Loucy (cell line): ENCODE measurements around the gene GSX2.

Experiments
- H2AFZ ChIP-seq: fragments of 200-600 bp; sonication (generic); 2 replicates; pipeline ENCODE4 v1.6.0; 2016; ENCODE audit warnings: antibody characterized with exemption, mild to moderate bottlenecking, low read length, moderate library complexity
- H3F3A ChIP-seq: fragments of 200-600 bp; 2 replicates; pipeline ENCODE4 v1.6.0; 2016; ENCODE audit warnings: antibody characterized with exemption, low read depth, mild to moderate bottlenecking
- H3K27me3 ChIP-seq: fragments of 200-600 bp; sonication (generic); 2 replicates; pipeline ENCODE4 v1.6.1; 2014; ENCODE audit warnings: low read length, mild to moderate bottlenecking; ENCODE audit not compliant: insufficient read depth, poor library complexity, severe bottlenecking
- H3K36me3 ChIP-seq: fragments of 200-600 bp; sonication (generic); 2 replicates; pipeline ENCODE4 v1.6.1; 2016; ENCODE audit warnings: low read length; ENCODE audit not compliant: insufficient read depth
- H3K4me1 ChIP-seq: fragments of 200-600 bp; sonication (generic); 2 replicates; pipeline ENCODE4 v1.5.1; 2014; ENCODE audit warnings: low read length, mild to moderate bottlenecking; ENCODE audit not compliant: insufficient read depth, poor library complexity, severe bottlenecking
- H3K4me2 ChIP-seq: fragments of 200-600 bp; sonication (generic); 2 replicates; pipeline ENCODE4 v1.6.0; 2014; ENCODE audit warnings: antibody characterized with exemption, low read length, low read depth, mild to moderate bottlenecking; ENCODE audit not compliant: poor library complexity, severe bottlenecking
- H3K4me3 ChIP-seq: fragments of 200-600 bp; sonication (generic); 2 replicates; pipeline ENCODE4 v1.5.1; 2014; ENCODE audit warnings: low read length, mild to moderate bottlenecking, mixed read lengths; ENCODE audit not compliant: poor library complexity, severe bottlenecking
- H3K79me2 ChIP-seq: fragments of 200-600 bp; sonication (generic); 2 replicates; pipeline ENCODE4 v1.6.1; 2014; ENCODE audit warnings: low read length; ENCODE audit not compliant: insufficient read depth
- H3K9ac ChIP-seq: fragments of 200-600 bp; sonication (generic); 2 replicates; pipeline ENCODE4 v1.6.0; 2014; ENCODE audit warnings: mild to moderate bottlenecking, low read depth, low read length, moderate library complexity; ENCODE audit not compliant: poor library complexity, severe bottlenecking
- H3K9me2 ChIP-seq: fragments of 200-600 bp; sonication (generic); replicated peaks from 2 replicates; pipeline ENCODE4 v1.6.1; 2016; ENCODE audit warnings: low read depth, low read length, mixed read lengths
- H3K9me3 ChIP-seq: fragments of 200-600 bp; sonication (generic); 2 replicates; pipeline ENCODE4 v1.6.1; 2014; ENCODE audit warnings: mild to moderate bottlenecking, antibody characterized with exemption, low read length, low read depth; ENCODE audit not compliant: insufficient read depth
- H4K20me1 ChIP-seq: fragments of 200-600 bp; sonication (generic); 2 replicates; pipeline ENCODE4 v1.6.0; 2014; ENCODE audit warnings: antibody characterized with exemption, low read length, mild to moderate bottlenecking; ENCODE audit not compliant: insufficient read depth, poor library complexity, severe bottlenecking
- CTCF ChIP-seq: fragments of 200-600 bp; sonication (generic); conservative IDR thresholded peaks from 2 replicates; pipeline ENCODE4 v1.5.1; 2014; ENCODE audit warnings: mild to moderate bottlenecking, antibody characterized with exemption, low read length
- EZH2phosphoT487 ChIP-seq: fragments of 200-600 bp; IDR thresholded peaks from 2 replicates; pipeline ENCODE4 v1.6.1; 2018; ENCODE audit warnings: antibody characterized with exemption, mild to moderate bottlenecking, moderate library complexity, borderline replicate concordance

Gene GSX2

GRCh38 chr4:54090404-54090803 lies 9.6 kb upstream of the GSX2 start:
- no peak overlapping the region for H3K4me2 ChIP-seq
- TF ChIP-seq EZH2phosphoT487 (no peak), CTCF (no peak)
- no peaks in the 10 kb centered on the region for H3K9me3 ChIP-seq
- H3K9ac ChIP-seq: no peak overlapping the region
- no peaks in the 10 kb centered on the region for H3K27me3 ChIP-seq
- no peak overlapping the region for H3K4me3 ChIP-seq
- H3K36me3 ChIP-seq: no peaks in the 10 kb centered on the region
- H4K20me1 ChIP-seq: no peaks in the 10 kb centered on the region
- H2AFZ ChIP-seq: no peak overlapping the region
- H3K4me1 ChIP-seq: no peaks in the 10 kb centered on the region
- H3F3A ChIP-seq: no peaks in the 10 kb centered on the region
- H3K79me2 ChIP-seq: no peaks in the 10 kb centered on the region
- no peaks in the 10 kb centered on the region for H3K9me2 ChIP-seq

DNA sequence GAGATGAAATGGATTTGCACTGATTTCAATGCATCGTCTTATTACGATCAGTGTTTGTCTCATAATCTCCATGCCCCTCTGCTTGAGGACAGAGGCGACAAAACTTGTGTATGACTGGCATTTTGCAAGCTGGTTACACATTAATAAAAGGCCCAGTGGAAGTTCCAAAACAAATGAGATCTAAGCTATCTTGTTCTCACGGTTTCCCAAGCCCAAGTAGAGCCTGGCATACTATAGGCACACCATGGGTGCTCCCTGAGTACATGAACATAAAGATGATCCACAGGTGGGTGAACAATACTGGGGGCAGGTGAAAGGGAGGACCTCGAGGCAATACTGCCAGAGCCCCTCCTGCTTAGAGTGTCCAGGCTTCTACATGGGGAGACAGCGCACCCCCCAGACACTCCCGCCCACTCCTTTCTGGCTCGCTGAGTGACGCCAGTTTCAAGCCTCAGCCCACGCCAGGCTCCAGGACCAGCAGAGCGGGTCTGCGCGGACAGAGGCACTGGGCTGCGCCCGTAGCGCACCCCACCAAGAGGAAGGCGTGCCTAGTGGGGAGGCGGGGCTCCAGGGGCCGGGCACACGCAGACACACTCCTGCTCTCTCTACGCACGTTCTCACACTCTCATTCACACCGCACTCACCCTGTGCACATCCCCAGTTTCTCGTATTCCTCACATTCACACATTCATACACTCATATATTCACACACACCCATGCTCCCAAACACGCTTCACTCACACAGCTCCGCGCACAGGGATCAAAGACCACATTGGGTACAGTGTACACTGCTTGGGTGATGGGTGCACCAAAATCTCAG lies 8.9 kb upstream of the GSX2 start:
- TF ChIP-seq EZH2phosphoT487: no peak
- no peak for TF ChIP-seq CTCF
- Histone ChIP-seq H3K9ac (no peak overlapping the region), H3K9me3 (no peaks in the 10 kb centered on the region), H3K4me3 (no peak overlapping the region), H3K27me3 (no peaks in the 10 kb centered on the region), H2AFZ (no peak overlapping the region), H4K20me1 (no peaks in the 10 kb centered on the region), H3K9me2 (no peaks in the 10 kb centered on the region), H3F3A (no peaks in the 10 kb centered on the region), H3K36me3 (no peaks in the 10 kb centered on the region), H3K4me1 (no peaks in the 10 kb centered on the region), H3K79me2 (no peaks in the 10 kb centered on the region), H3K4me2 (no peak overlapping the region)

- peak overlapping the region; percentile 48 for H3K4me2 ChIP-seq
- peak overlapping the region; percentile 2 for H3K9ac ChIP-seq
- no peaks in the 10 kb centered on the region for H3K27me3 ChIP-seq
- TF ChIP-seq CTCF: no peak
- H4K20me1 ChIP-seq: no peaks in the 10 kb centered on the region
- no peaks in the 10 kb centered on the region for H3K9me3 ChIP-seq
- no peaks in the 10 kb centered on the region for H3K36me3 ChIP-seq
- peak overlapping the region; percentile 22 for H2AFZ ChIP-seq
- H3K79me2 ChIP-seq: no peaks in the 10 kb centered on the region
- H3K9me2 ChIP-seq: no peaks in the 10 kb centered on the region
- H3K4me1 ChIP-seq: no peaks in the 10 kb centered on the region
- no peaks in the 10 kb centered on the region for H3F3A ChIP-seq
- H3K4me3 ChIP-seq: peak overlapping the region; percentile 50
These were observed 8.1 kb upstream of the GSX2 start for GRCh38 chr4:54091637-54092404.
